ENCODE results near the gene TMCC1.

Gene TMCC1

GRCh38 chr3:129793319-129793718, 100.2 kb downstream of the TMCC1 start:
- peak overlapping the region; percentile 27 for H3K4me2 ChIP-seq (ENCODE audit: low read length, poor library complexity, severe bottlenecking)
- peaks cover 12% of the 10 kb centered on the region for H3K79me1 ChIP-seq (replicated peaks; ENCODE audit: low read length, poor library complexity, severe bottlenecking)
- no peak overlapping the region for H3K4me3 ChIP-seq (ENCODE audit: insufficient read depth in 1 of 2, low read depth in 1 of 2, low read length in 2 of 2)
- no peak overlapping the region for H2BK5ac ChIP-seq (ENCODE audit: low read depth, low read length, poor library complexity, severe bottlenecking)
- WGBS, result 93% methylated on average over 1 of the region's 1 CpG
- no peak overlapping the region for H2BK120ac ChIP-seq (ENCODE audit: low read depth, low read length)
- H3K4me1 ChIP-seq (ENCODE audit: control insufficient read depth, insufficient read depth, low read depth, low read length), result peaks cover 9% of the 10 kb centered on the region
- H3K23ac ChIP-seq (ENCODE audit: low read length in 2 of 2), result no peak overlapping the region
- H2BK15ac ChIP-seq (ENCODE audit: low read depth, poor library complexity, severe bottlenecking), result no peak overlapping the region
- no peaks in the 10 kb centered on the region for H3K27me3 ChIP-seq (ENCODE audit: control insufficient read depth in 1 of 2, insufficient read depth in 1 of 2, low read length in 2 of 2)
- peaks cover 0 to 5% of the 10 kb centered on the region in 2 experiments for H3K36me3 ChIP-seq (ENCODE audit: control insufficient read depth in 1 of 2, insufficient read depth in 2 of 2, low read depth in 1 of 2, low read length in 2 of 2)
- no peak overlapping the region for H2AK5ac ChIP-seq (ENCODE audit: low read length, severe bottlenecking)
- no peak overlapping the region for H3K9ac ChIP-seq (ENCODE audit: low read length)
- DNase-seq, result peak; percentile 20
- no peak overlapping the region for H3K14ac ChIP-seq (ENCODE audit: low read length in 2 of 2)
- H3K18ac ChIP-seq (ENCODE audit: low read depth in 1 of 2, low read length in 2 of 2), result no peak overlapping the region
- no peak overlapping the region for H4K91ac ChIP-seq (ENCODE audit: low read length)
- H2AFZ ChIP-seq (ENCODE audit: low read depth, low read length), result no peak overlapping the region
- no peak overlapping the region for H3K4ac ChIP-seq (ENCODE audit: low read depth in 1 of 2, low read length in 2 of 2)
- no peaks in the 10 kb centered on the region for H3K9me3 ChIP-seq (ENCODE audit: control insufficient read depth, low read length)
- H2BK12ac ChIP-seq (ENCODE audit: low read length in 2 of 2), result no peak overlapping the region
- no peak overlapping the region for H4K8ac ChIP-seq (ENCODE audit: low read length)
- H3K27ac ChIP-seq (ENCODE audit: low read length, poor library complexity, severe bottlenecking), result no peak overlapping the region

GRCh38 chr3:129783470-129783869, 110.0 kb downstream of the TMCC1 start:
- peaks cover 0 to 3% of the 10 kb centered on the region in 2 experiments for H3K36me3 ChIP-seq (ENCODE audit: control insufficient read depth in 1 of 2, insufficient read depth in 2 of 2, low read depth in 1 of 2, low read length in 2 of 2)
- no peak overlapping the region for H3K9ac ChIP-seq (ENCODE audit: low read length)
- no peak overlapping the region for H3K23ac ChIP-seq (ENCODE audit: low read length in 2 of 2)
- no peaks in the 10 kb centered on the region for H3K27me3 ChIP-seq (ENCODE audit: control insufficient read depth in 1 of 2, insufficient read depth in 1 of 2, low read length in 2 of 2)
- H4K8ac ChIP-seq (ENCODE audit: low read length), result no peak overlapping the region
- DNase-seq, result no peak
- H3K9me3 ChIP-seq (ENCODE audit: control insufficient read depth, low read length), result no peaks in the 10 kb centered on the region
- no peak overlapping the region for H3K27ac ChIP-seq (ENCODE audit: low read length, poor library complexity, severe bottlenecking)
- H4K91ac ChIP-seq (ENCODE audit: low read length), result no peak overlapping the region
- no peak overlapping the region for H2AK5ac ChIP-seq (ENCODE audit: low read length, severe bottlenecking)
- WGBS, result no CpG with 5 or more reads among the region's 1 CpG
- no peak overlapping the region for H3K4me2 ChIP-seq (ENCODE audit: low read length, poor library complexity, severe bottlenecking)
- H3K18ac ChIP-seq (ENCODE audit: low read depth in 1 of 2, low read length in 2 of 2), result no peak overlapping the region
- H2BK5ac ChIP-seq (ENCODE audit: low read depth, low read length, poor library complexity, severe bottlenecking), result no peak overlapping the region
- no peak overlapping the region for H3K14ac ChIP-seq (ENCODE audit: low read length in 2 of 2)
- H2BK120ac ChIP-seq (ENCODE audit: low read depth, low read length), result no peak overlapping the region
- no peak overlapping the region for H3K4me3 ChIP-seq (ENCODE audit: insufficient read depth in 1 of 2, low read depth in 1 of 2, low read length in 2 of 2)
- no peak overlapping the region for H3K4ac ChIP-seq (ENCODE audit: low read depth in 1 of 2, low read length in 2 of 2)
- H3K79me1 ChIP-seq (replicated peaks; ENCODE audit: low read length, poor library complexity, severe bottlenecking), result peaks cover 13% of the 10 kb centered on the region
- no peak overlapping the region for H2BK15ac ChIP-seq (ENCODE audit: low read depth, poor library complexity, severe bottlenecking)
- no peak overlapping the region for H2AFZ ChIP-seq (ENCODE audit: low read depth, low read length)
- no peak overlapping the region for H2BK12ac ChIP-seq (ENCODE audit: low read length in 2 of 2)
- H3K4me1 ChIP-seq (ENCODE audit: control insufficient read depth, insufficient read depth, low read depth, low read length), result no peaks in the 10 kb centered on the region

GRCh38 chr3:129778871-129779270, 114.6 kb downstream of the TMCC1 start:
- no peak overlapping the region for H2AFZ ChIP-seq (ENCODE audit: low read depth, low read length)
- no peak for DNase-seq
- H2BK15ac ChIP-seq (ENCODE audit: low read depth, poor library complexity, severe bottlenecking), result no peak overlapping the region
- H2BK5ac ChIP-seq (ENCODE audit: low read depth, low read length, poor library complexity, severe bottlenecking), result no peak overlapping the region
- no peak overlapping the region for H3K4me3 ChIP-seq (ENCODE audit: insufficient read depth in 1 of 2, low read depth in 1 of 2, low read length in 2 of 2)
- no peak overlapping the region for H3K18ac ChIP-seq (ENCODE audit: low read depth in 1 of 2, low read length in 2 of 2)
- no peak overlapping the region for H3K4ac ChIP-seq (ENCODE audit: low read depth in 1 of 2, low read length in 2 of 2)
- no peak overlapping the region for H3K23ac ChIP-seq (ENCODE audit: low read length in 2 of 2)
- H4K91ac ChIP-seq (ENCODE audit: low read length), result no peak overlapping the region
- H3K9ac ChIP-seq (ENCODE audit: low read length), result no peak overlapping the region
- H2BK120ac ChIP-seq (ENCODE audit: low read depth, low read length), result no peak overlapping the region
- no peak overlapping the region for H2BK12ac ChIP-seq (ENCODE audit: low read length in 2 of 2)
- WGBS, result 100% methylated on average over 1 of the region's 2 CpGs
- no peaks in the 10 kb centered on the region for H3K4me1 ChIP-seq (ENCODE audit: control insufficient read depth, insufficient read depth, low read depth, low read length)
- H3K9me3 ChIP-seq (ENCODE audit: control insufficient read depth, low read length), result no peaks in the 10 kb centered on the region
- H3K27ac ChIP-seq (ENCODE audit: low read length, poor library complexity, severe bottlenecking), result no peak overlapping the region
- peaks cover 16% of the 10 kb centered on the region for H3K79me1 ChIP-seq (replicated peaks; ENCODE audit: low read length, poor library complexity, severe bottlenecking)
- H3K36me3 ChIP-seq (ENCODE audit: control insufficient read depth in 1 of 2, insufficient read depth in 2 of 2, low read depth in 1 of 2, low read length in 2 of 2), result no peaks in the 10 kb centered on the region
- no peak overlapping the region for H3K4me2 ChIP-seq (ENCODE audit: low read length, poor library complexity, severe bottlenecking)
- H3K27me3 ChIP-seq (ENCODE audit: control insufficient read depth in 1 of 2, insufficient read depth in 1 of 2, low read length in 2 of 2), result no peaks in the 10 kb centered on the region
- H2AK5ac ChIP-seq (ENCODE audit: low read length, severe bottlenecking), result no peak overlapping the region
- no peak overlapping the region for H4K8ac ChIP-seq (ENCODE audit: low read length)
- no peak overlapping the region for H3K14ac ChIP-seq (ENCODE audit: low read length in 2 of 2)

GRCh38 chr3:129777806-129778205, 115.7 kb downstream of the TMCC1 start:
- H2BK12ac ChIP-seq (ENCODE audit: low read length in 2 of 2), result no peak overlapping the region
- H4K91ac ChIP-seq (ENCODE audit: low read length), result no peak overlapping the region
- 82% methylated on average over 4 of the region's 4 CpGs for WGBS
- no peak overlapping the region for H2BK120ac ChIP-seq (ENCODE audit: low read depth, low read length)
- H3K9me3 ChIP-seq (ENCODE audit: control insufficient read depth, low read length), result no peaks in the 10 kb centered on the region
- no peak overlapping the region for H2AK5ac ChIP-seq (ENCODE audit: low read length, severe bottlenecking)
- H2BK15ac ChIP-seq (ENCODE audit: low read depth, poor library complexity, severe bottlenecking), result no peak overlapping the region
- no peak overlapping the region for H2AFZ ChIP-seq (ENCODE audit: low read depth, low read length)
- H3K9ac ChIP-seq (ENCODE audit: low read length), result no peak overlapping the region
- H3K79me1 ChIP-seq (replicated peaks; ENCODE audit: low read length, poor library complexity, severe bottlenecking), result peaks cover 16% of the 10 kb centered on the region
- H3K4me3 ChIP-seq (ENCODE audit: insufficient read depth in 1 of 2, low read depth in 1 of 2, low read length in 2 of 2), result no peak overlapping the region
- no peaks in the 10 kb centered on the region for H3K36me3 ChIP-seq (ENCODE audit: control insufficient read depth in 1 of 2, insufficient read depth in 2 of 2, low read depth in 1 of 2, low read length in 2 of 2)
- no peak overlapping the region for H3K27ac ChIP-seq (ENCODE audit: low read length, poor library complexity, severe bottlenecking)
- H3K23ac ChIP-seq (ENCODE audit: low read length in 2 of 2), result no peak overlapping the region
- no peak overlapping the region for H3K4ac ChIP-seq (ENCODE audit: low read depth in 1 of 2, low read length in 2 of 2)
- H3K27me3 ChIP-seq (ENCODE audit: control insufficient read depth in 1 of 2, insufficient read depth in 1 of 2, low read length in 2 of 2), result no peaks in the 10 kb centered on the region
- H2BK5ac ChIP-seq (ENCODE audit: low read depth, low read length, poor library complexity, severe bottlenecking), result no peak overlapping the region
- H3K18ac ChIP-seq (ENCODE audit: low read depth in 1 of 2, low read length in 2 of 2), result no peak overlapping the region
- no peaks in the 10 kb centered on the region for H3K4me1 ChIP-seq (ENCODE audit: control insufficient read depth, insufficient read depth, low read depth, low read length)
- DNase-seq, result no peak
- no peak overlapping the region for H3K14ac ChIP-seq (ENCODE audit: low read length in 2 of 2)
- no peak overlapping the region for H4K8ac ChIP-seq (ENCODE audit: low read length)
- H3K4me2 ChIP-seq (ENCODE audit: low read length, poor library complexity, severe bottlenecking), result no peak overlapping the region
